Mesendoderm (in vitro differentiated cells): ENCODE data around the gene TUB.
A peak's percentile ranks its signal among the peaks of the same experiment; 100 is the strongest.

ENCODE experiments used
- DNase-seq: peaks from one replicate; pipeline ENCODE4 v3.0.0; 2013
- H2AK5ac ChIP-seq: 2 replicates; pipeline ENCODE4 v1.6.1; 2013; ENCODE audit warnings: low read length, inconsistent platforms
- H2BK120ac ChIP-seq: 2 replicates; pipeline ENCODE4 v1.6.1; 2013; ENCODE audit warnings: low read depth, mild to moderate bottlenecking, low read length, moderate library complexity, mixed read lengths
- H2BK15ac ChIP-seq: replicated peaks from 2 replicates; pipeline ENCODE4 v1.6.1; 2013; ENCODE audit warnings: low read depth, mild to moderate bottlenecking, moderate library complexity
- H2BK5ac ChIP-seq: 2 replicates; pipeline ENCODE4 v1.6.1; 2013; ENCODE audit warnings: low read length, inconsistent platforms
- H3K18ac ChIP-seq: 2 replicates; pipeline ENCODE4 v1.6.1; 2013; ENCODE audit warnings: mild to moderate bottlenecking, low read length, mixed read lengths
- H3K23ac ChIP-seq: one replicate; pipeline ENCODE4 v1.6.1; 2013; ENCODE audit warnings: low read length
- H3K27ac ChIP-seq: 2 replicates; pipeline ENCODE4 v1.5.1; 2013; ENCODE audit warnings: low read depth, mild to moderate bottlenecking, inconsistent platforms, low read length, moderate library complexity
- H3K27me3 ChIP-seq: 2 replicates; pipeline ENCODE4 v1.6.1; 2013; ENCODE audit warnings: low read length, control low read depth, mild to moderate bottlenecking, inconsistent platforms; ENCODE audit not compliant: insufficient read depth, poor library complexity
- H3K36me3 ChIP-seq: 2 replicates; pipeline ENCODE4 v1.6.1; 2013; ENCODE audit warnings: low read length, inconsistent platforms; ENCODE audit not compliant: control insufficient read depth, insufficient read depth
- H3K4ac ChIP-seq: one replicate; pipeline ENCODE4 v1.6.1; 2013; ENCODE audit warnings: low read depth, mild to moderate bottlenecking, low read length, moderate library complexity
- H3K4me1 ChIP-seq: 2 replicates; pipeline ENCODE4 v1.6.1; 2013; ENCODE audit warnings: low read depth, low read length, inconsistent platforms; ENCODE audit not compliant: control insufficient read depth
- H3K4me2 ChIP-seq: 2 replicates; pipeline ENCODE4 v1.6.1; 2013; ENCODE audit warnings: low read length
- H3K4me3 ChIP-seq: 2 replicates; pipeline ENCODE4 v1.5.1; 2013; ENCODE audit warnings: mild to moderate bottlenecking, low read length
- H3K56ac ChIP-seq: one replicate; pipeline ENCODE4 v1.6.1; 2013; ENCODE audit warnings: low read length
- H3K79me1 ChIP-seq: 2 replicates; pipeline ENCODE4 v1.6.1; 2013; ENCODE audit warnings: low read length, inconsistent platforms
- H3K79me2 ChIP-seq: 2 replicates; pipeline ENCODE4 v1.6.1; 2013; ENCODE audit warnings: mild to moderate bottlenecking, low read length; ENCODE audit not compliant: control insufficient read depth, insufficient read depth
- H3K9ac ChIP-seq: 2 replicates; pipeline ENCODE4 v1.6.1; 2013; ENCODE audit warnings: low read length, inconsistent platforms
- H4K5ac ChIP-seq: one replicate; pipeline ENCODE4 v1.6.1; 2013; ENCODE audit warnings: low read length
- H4K8ac ChIP-seq: one replicate; pipeline ENCODE4 v1.6.1; 2013; ENCODE audit warnings: low read depth, mild to moderate bottlenecking, control low read depth, low read length, moderate library complexity
- WGBS: extraction: QIAGEN DNeasy Blood & Tissue Kit; methylation state at CpG from one replicate; pipeline ENCODE4 v1.1.7; 2013; ENCODE audit warnings: low lambda C conversion rate, missing lambda C conversion rate; ENCODE audit not compliant: insufficient coverage; ENCODE audit errors: extremely low coverage; 5-methylcytosine and 5-hydroxymethylcytosine counted together

Gene TUB

GRCh38 chr11:8055091-8055835, 25.7 kb upstream of the TUB start:
- no CpG with 5 or more reads among the region's 7 CpGs for WGBS
- Histone ChIP-seq H3K79me1 (no peaks in the 10 kb centered on the region), H3K4me2 (no peak overlapping the region), H2AK5ac (no peak overlapping the region), H3K36me3 (no peaks in the 10 kb centered on the region), H4K8ac (no peak overlapping the region), H3K4me3 (no peak overlapping the region), H4K5ac (no peak overlapping the region), H2BK120ac (no peak overlapping the region), H2BK15ac (no peak overlapping the region), H3K27me3 (no peaks in the 10 kb centered on the region), H3K56ac (no peak overlapping the region), H3K23ac (no peak overlapping the region), H3K9ac (no peak overlapping the region), H3K18ac (no peak overlapping the region), H3K27ac (no peak overlapping the region), H2BK5ac (no peak overlapping the region), H3K4ac (no peak overlapping the region), H3K4me1 (no peaks in the 10 kb centered on the region), H3K79me2 (no peaks in the 10 kb centered on the region)
- peak; percentile 58 for DNase-seq

- no peaks in the 10 kb centered on the region for H3K27me3 ChIP-seq
- no peak overlapping the region for H3K23ac ChIP-seq
- no peak for DNase-seq
- H2BK5ac ChIP-seq: no peak overlapping the region
- no peak overlapping the region for H3K9ac ChIP-seq
- H3K79me2 ChIP-seq: no peaks in the 10 kb centered on the region
- H3K27ac ChIP-seq: no peak overlapping the region
- H3K18ac ChIP-seq: no peak overlapping the region
- no peak overlapping the region for H2BK120ac ChIP-seq
- no peak overlapping the region for H3K56ac ChIP-seq
- H4K5ac ChIP-seq: no peak overlapping the region
- H3K4ac ChIP-seq: no peak overlapping the region
- no peak overlapping the region for H3K4me2 ChIP-seq
- no peaks in the 10 kb centered on the region for H3K36me3 ChIP-seq
- H2BK15ac ChIP-seq: no peak overlapping the region
- no peaks in the 10 kb centered on the region for H3K79me1 ChIP-seq
- H2AK5ac ChIP-seq: no peak overlapping the region
- no peak overlapping the region for H4K8ac ChIP-seq
- WGBS: no CpG with 5 or more reads among the region's 10 CpGs
- H3K4me3 ChIP-seq: no peak overlapping the region
- no peaks in the 10 kb centered on the region for H3K4me1 ChIP-seq
These were observed 25.0 kb upstream of the TUB start for GRCh38 chr11:8055836-8056526.

GRCh38 chr11:8056810-8057463, 24.1 kb upstream of the TUB start:
- DNase-seq: no peak

GRCh38 chr11:8058216-8058615, 22.8 kb upstream of the TUB start:
- Histone ChIP-seq H3K27me3 (no peaks in the 10 kb centered on the region), H3K79me2 (no peaks in the 10 kb centered on the region), H2AK5ac (no peak overlapping the region), H3K9ac (no peak overlapping the region), H2BK5ac (no peak overlapping the region), H3K4me2 (no peak overlapping the region), H3K23ac (no peak overlapping the region), H3K27ac (no peak overlapping the region), H3K4me1 (peaks cover 4% of the 10 kb centered on the region), H3K36me3 (no peaks in the 10 kb centered on the region), H3K79me1 (no peaks in the 10 kb centered on the region), H3K18ac (no peak overlapping the region), H4K5ac (no peak overlapping the region), H3K4ac (no peak overlapping the region), H2BK120ac (no peak overlapping the region), H2BK15ac (no peak overlapping the region), H4K8ac (no peak overlapping the region), H3K4me3 (no peak overlapping the region), H3K56ac (no peak overlapping the region)
- no CpG with 5 or more reads among the region's 9 CpGs for WGBS
- DNase-seq: no peak

More at GRCh38 chr11:8056810-8057463, 24.1 kb upstream of the TUB start:
- Histone ChIP-seq H3K27me3 (no peaks in the 10 kb centered on the region), H4K8ac (no peak overlapping the region), H4K5ac (no peak overlapping the region), H3K56ac (no peak overlapping the region), H2BK15ac (no peak overlapping the region), H3K4ac (no peak overlapping the region), H3K27ac (no peak overlapping the region), H3K4me2 (no peak overlapping the region), H3K4me1 (peaks cover 4% of the 10 kb centered on the region), H2BK120ac (no peak overlapping the region), H3K18ac (no peak overlapping the region), H3K36me3 (no peaks in the 10 kb centered on the region), H3K79me1 (no peaks in the 10 kb centered on the region), H3K23ac (no peak overlapping the region), H3K79me2 (no peaks in the 10 kb centered on the region), H2AK5ac (no peak overlapping the region), H2BK5ac (no peak overlapping the region), H3K4me3 (no peak overlapping the region), H3K9ac (no peak overlapping the region)
- WGBS: no CpG with 5 or more reads among the region's 12 CpGs

- H3K27ac ChIP-seq: no peak overlapping the region
- no peak overlapping the region for H2AK5ac ChIP-seq
- H3K79me2 ChIP-seq: no peaks in the 10 kb centered on the region
- H3K36me3 ChIP-seq: no peaks in the 10 kb centered on the region
- H2BK5ac ChIP-seq: no peak overlapping the region
- H3K9ac ChIP-seq: no peak overlapping the region
- no peak overlapping the region for H3K18ac ChIP-seq
- no peak overlapping the region for H2BK15ac ChIP-seq
- no peak overlapping the region for H3K56ac ChIP-seq
- no peak for DNase-seq
- no peak overlapping the region for H3K23ac ChIP-seq
- H3K4me2 ChIP-seq: no peak overlapping the region
- H4K5ac ChIP-seq: no peak overlapping the region
- no CpG with 5 or more reads among the region's 8 CpGs for WGBS
- no peak overlapping the region for H2BK120ac ChIP-seq
- H3K79me1 ChIP-seq: no peaks in the 10 kb centered on the region
- peaks cover 4% of the 10 kb centered on the region for H3K4me1 ChIP-seq
- no peaks in the 10 kb centered on the region for H3K27me3 ChIP-seq
- no peak overlapping the region for H3K4me3 ChIP-seq
- H3K4ac ChIP-seq: no peak overlapping the region
- no peak overlapping the region for H4K8ac ChIP-seq
These were observed 22.0 kb upstream of the TUB start for GRCh38 chr11:8059030-8059429.
